ENCODE measurements around the gene TFPI. TPM values are rescaled to one million over a fixed set of nuclear protein-coding genes. Genes with fewer than 3 reads are reported as not detected.

TFPI gene
- total and polyA plus RNA-seq, 2 of the 8 experiments (the other 6 are each of a cell fraction or from before 2014, with no cell fraction given): 2.0 to 7.1 TPM

GRCh38 chr2:187478719-187479118 is 75.5 kb downstream of the TFPI start:
- H2BK120ac ChIP-seq (replicated peaks; ENCODE audit: low read depth, low read length): no peak overlapping the region

More at GRCh38 chr2:187478719-187479118, 75.5 kb downstream of the TFPI start:
- H3K56ac ChIP-seq (replicated peaks; ENCODE audit: insufficient read length, low read depth, low read length): no peak overlapping the region
- no peaks in the 10 kb centered on the region for H3K23me2 ChIP-seq (ENCODE audit: low read depth, low read length)
- 100% methylated on average over 2 of the region's 2 CpGs; no CpG with 5 or more reads in 1 of the 2 experiments for WGBS, 2 experiments (ENCODE audit: extremely low coverage in 1 of 2, insufficient coverage in 1 of 2, insufficient read length in 1 of 2, insufficient replicate concordance in 2 of 2, low coverage in 1 of 2, low lambda C conversion rate in 2 of 2, missing lambda C conversion rate in 1 of 2)
- H3K27me3 ChIP-seq (replicated peaks in 1 of 4; ENCODE audit: control insufficient read depth in 3 of 4, extremely low read depth in 1 of 4, insufficient read depth in 3 of 4, low read length in 3 of 4): no peaks in the 10 kb centered on the region
- H2BK15ac ChIP-seq (ENCODE audit: low read length): no peak overlapping the region
- no peak overlapping the region for H4K8ac ChIP-seq (ENCODE audit: extremely low read depth, insufficient read depth, low read length)
- no peak overlapping the region for H2BK12ac ChIP-seq (ENCODE audit: low read depth, low read length)
- H3K18ac ChIP-seq (ENCODE audit: extremely low read depth, low read length): no peak overlapping the region
- no peaks in the 10 kb centered on the region for H3K4me1 ChIP-seq (replicated peaks in 1 of 4; ENCODE audit: control insufficient read depth in 3 of 4, insufficient read depth in 4 of 4, low read length in 3 of 4)
- H3K9ac ChIP-seq (replicated peaks in 1 of 4; ENCODE audit: extremely low read depth in 1 of 4, low read depth in 3 of 4, low read length in 3 of 4): no peak overlapping the region
- no peaks in the 10 kb centered on the region for H3K36me3 ChIP-seq (ENCODE audit: control insufficient read depth in 2 of 4, insufficient read depth in 4 of 4, low read length in 3 of 4)
- no peak overlapping the region for H3K4me3 ChIP-seq (ENCODE audit: extremely low read depth in 1 of 4, insufficient read depth in 2 of 4, low read depth in 3 of 4, low read length in 4 of 4)
- no peak overlapping the region for H3K14ac ChIP-seq (ENCODE audit: insufficient read length)
- no peaks in the 10 kb centered on the region for H3K79me2 ChIP-seq (ENCODE audit: control insufficient read depth in 1 of 2, insufficient read depth in 2 of 2, low read length in 2 of 2)
- H4K91ac ChIP-seq (replicated peaks; ENCODE audit: insufficient read length, low read length): no peak overlapping the region
- no peaks in the 10 kb centered on the region for H3K79me1 ChIP-seq (ENCODE audit: low read depth, low read length)
- no peaks in the 10 kb centered on the region for H4K20me1 ChIP-seq (replicated peaks in 1 of 2; ENCODE audit: control insufficient read depth in 1 of 2, insufficient read depth in 2 of 2, low read length in 2 of 2)
- H3K4me2 ChIP-seq (ENCODE audit: insufficient read depth in 1 of 2, low read depth in 2 of 2, low read length in 2 of 2): no peak overlapping the region
- CTCF ChIA-PET (ENCODE audit: partially characterized antibody): interaction anchor here (0.7 kb wide), 1 partner anchor 21 kb away, joined by 3 read pairs; no protein-coding TSS in a partner anchor
- no peak overlapping the region for H3K27ac ChIP-seq (ENCODE audit: low read depth, low read length)
- FAIRE-seq (no peak), DNase-seq (ENCODE audit: low read depth in 1 of 2, low spot score in 2 of 2) (no peak)
- no peak overlapping the region for H3K4ac ChIP-seq (replicated peaks; ENCODE audit: insufficient read length, low read depth, low read length)
- no peak overlapping the region for H4K5ac ChIP-seq (ENCODE audit: insufficient read length, low read depth, low read length)
- no peaks in the 10 kb centered on the region for H3K9me3 ChIP-seq (ENCODE audit: insufficient read depth in 2 of 2, low read depth in 1 of 2, low read length in 1 of 2)
- no peak overlapping the region for H2AFZ ChIP-seq (ENCODE audit: low read length)
- no peak overlapping the region for H3K23ac ChIP-seq (ENCODE audit: insufficient read length)
- POLR2A ChIA-PET (ENCODE audit: partially characterized antibody): interaction anchor here (0.6 kb wide), 1 partner anchor 16 kb away, joined by 3 read pairs; no protein-coding TSS in a partner anchor
- H2BK5ac ChIP-seq (ENCODE audit: low read depth, low read length): no peak overlapping the region
- H2BK20ac ChIP-seq (ENCODE audit: low read length): no peak overlapping the region
- no peak for TF ChIP-seq KDM4A (IDR thresholded peaks at IDR 0.05; ENCODE audit: low read depth, low read length, severe bottlenecking)
- no peak for TF ChIP-seq GABPA (IDR thresholded peaks at IDR 0.05; ENCODE audit: borderline replicate concordance, insufficient read depth, low read length)
- TF ChIP-seq TBP (IDR thresholded peaks at IDR 0.05; ENCODE audit: low read depth, low read length): no peak
- TF ChIP-seq TEAD4 (IDR thresholded peaks at IDR 0.05; ENCODE audit: low read depth, low read length): no peak
- TF ChIP-seq TAF7 (optimal IDR thresholded peaks at IDR 0.05; ENCODE audit: borderline replicate concordance, low read depth, low read length): no peak
- TF ChIP-seq CBX5 (IDR thresholded peaks at IDR 0.05; ENCODE audit: low read depth, low read length): no peak
- TF ChIP-seq BCL11A (IDR thresholded peaks at IDR 0.05; ENCODE audit: low read depth in 2 of 2, low read length in 2 of 2): no peak
- no peak for TF ChIP-seq CEBPB (IDR thresholded peaks at IDR 0.05; ENCODE audit: low read depth, low read length)
- TF ChIP-seq ATF3 (IDR thresholded peaks at IDR 0.05; ENCODE audit: insufficient read depth, low read depth, low read length): no peak
- no peak for TF ChIP-seq SAP30 (IDR thresholded peaks at IDR 0.05; ENCODE audit: insufficient read depth, insufficient replicate concordance, low read length)
- no peak for TF ChIP-seq KDM1A (IDR thresholded peaks at IDR 0.05; ENCODE audit: borderline replicate concordance, low read length)
- no peak for TF ChIP-seq ASH2L (IDR thresholded peaks at IDR 0.05; ENCODE audit: low read length)
- no peak for TF ChIP-seq POLR2AphosphoS5 (IDR thresholded peaks at IDR 0.05; ENCODE audit: low read depth, low read length)
- TF ChIP-seq EZH2 (IDR thresholded peaks at IDR 0.05; ENCODE audit: low read depth, low read length, severe bottlenecking): no peak
- no peak overlapping the region for H2AK5ac ChIP-seq (ENCODE audit: low read depth, low read length)
